Measurements from ENCODE around the gene RPS16. TPM values are rescaled to one million over a fixed set of nuclear protein-coding genes. Genes with fewer than 3 reads are reported as not detected.

RPS16 gene
- total and polyA plus RNA-seq, 2 of the 13 experiments (the other 11 are each of a cell fraction or from before 2014, with no cell fraction given), result 488 to 2,583 TPM

DNA sequence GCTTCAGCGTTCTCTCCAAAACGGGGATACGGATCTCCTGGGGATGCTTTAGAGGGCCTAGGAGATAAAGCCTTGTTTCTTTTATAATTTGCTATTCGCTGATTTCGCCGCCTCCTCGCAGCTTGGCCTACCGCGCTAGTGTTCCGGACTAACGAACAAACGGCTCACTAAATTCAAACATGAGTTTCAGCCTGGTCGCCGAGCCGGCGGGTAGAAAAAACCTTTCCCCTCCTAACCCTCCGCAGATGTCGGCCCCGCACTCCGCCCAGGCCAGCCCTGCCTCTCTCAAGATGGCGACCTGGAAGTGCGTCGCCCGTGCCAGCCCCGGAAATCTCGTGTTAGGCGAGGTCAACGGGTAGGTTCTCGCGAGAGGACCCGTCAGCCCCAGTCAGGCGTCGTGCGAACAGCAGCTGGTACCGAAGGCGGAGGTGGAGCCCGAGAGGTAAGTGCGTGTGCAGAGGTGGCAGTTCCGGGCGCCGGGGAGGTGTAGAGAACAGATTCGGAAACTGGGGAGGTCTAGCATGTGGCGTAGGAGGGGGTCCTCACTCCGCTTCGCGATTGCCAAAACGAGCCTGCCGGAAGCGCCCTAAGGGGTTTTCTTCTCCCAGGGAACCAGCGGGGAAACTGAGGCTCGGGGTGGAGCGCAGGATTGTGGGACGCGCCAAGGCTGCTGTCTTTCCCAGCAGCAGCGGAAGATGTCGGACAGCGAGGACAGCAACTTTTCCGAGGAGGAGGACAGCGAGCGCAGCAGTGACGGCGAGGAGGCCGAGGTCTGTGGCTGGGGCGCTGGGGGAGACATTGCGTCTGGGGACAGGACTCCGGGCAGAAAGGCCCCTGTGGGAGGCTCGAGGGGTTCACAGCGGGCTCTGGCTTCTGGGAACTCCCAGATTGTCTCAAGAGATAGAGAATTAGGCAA lies 9.7 kb upstream of the RPS16 start, which contains the start of gene SUPT5H (continued):
- TF ChIP-seq ZNF768 (CRISPR knock-in tag; IDR thresholded peaks at IDR 0.05) (peak; percentile 32; the same call in 1 of the 2 replicates), MTA1 (CRISPR knock-in tag; IDR thresholded peaks at IDR 0.05; ENCODE audit: borderline replicate concordance) (peak; percentile 46; the same call in 1 of the 2 replicates), KLF9 (CRISPR knock-in tag; IDR thresholded peaks at IDR 0.05; ENCODE audit: low read depth) (peak; percentile 40; the same call in 1 of the 2 replicates), SATB2 (CRISPR knock-in tag; IDR thresholded peaks at IDR 0.05) (0 out of 2 replicates have a peak, but pooled peaks have one; percentile 23), FOXM1 (CRISPR knock-in tag; IDR thresholded peaks at IDR 0.05) (no peak), CSRNP1 (CRISPR knock-in tag; IDR thresholded peaks at IDR 0.05) (no peak), ELF3 (CRISPR knock-in tag; IDR thresholded peaks at IDR 0.05) (peak; percentile 81), ZNF207 (IDR thresholded peaks at IDR 0.05; ENCODE audit: borderline replicate concordance) (no peak), HNRNPH1 (optimal IDR thresholded peaks at IDR 0.05; ENCODE audit: low read depth, low read length) (no peak), ATF7 (IDR thresholded peaks at IDR 0.05) (no peak), ATF7 (CRISPR knock-in tag; IDR thresholded peaks at IDR 0.05) (no peak; the same call in 1 of the 2 replicates), AHR (CRISPR knock-in tag; IDR thresholded peaks at IDR 0.05) (no peak), CERS6 (CRISPR knock-in tag; IDR thresholded peaks at IDR 0.05) (no peak), ZNF282 (IDR thresholded peaks at IDR 0.05; ENCODE audit: partially characterized antibody) (no peak)
- TF ChIP-seq, protein P1, sequence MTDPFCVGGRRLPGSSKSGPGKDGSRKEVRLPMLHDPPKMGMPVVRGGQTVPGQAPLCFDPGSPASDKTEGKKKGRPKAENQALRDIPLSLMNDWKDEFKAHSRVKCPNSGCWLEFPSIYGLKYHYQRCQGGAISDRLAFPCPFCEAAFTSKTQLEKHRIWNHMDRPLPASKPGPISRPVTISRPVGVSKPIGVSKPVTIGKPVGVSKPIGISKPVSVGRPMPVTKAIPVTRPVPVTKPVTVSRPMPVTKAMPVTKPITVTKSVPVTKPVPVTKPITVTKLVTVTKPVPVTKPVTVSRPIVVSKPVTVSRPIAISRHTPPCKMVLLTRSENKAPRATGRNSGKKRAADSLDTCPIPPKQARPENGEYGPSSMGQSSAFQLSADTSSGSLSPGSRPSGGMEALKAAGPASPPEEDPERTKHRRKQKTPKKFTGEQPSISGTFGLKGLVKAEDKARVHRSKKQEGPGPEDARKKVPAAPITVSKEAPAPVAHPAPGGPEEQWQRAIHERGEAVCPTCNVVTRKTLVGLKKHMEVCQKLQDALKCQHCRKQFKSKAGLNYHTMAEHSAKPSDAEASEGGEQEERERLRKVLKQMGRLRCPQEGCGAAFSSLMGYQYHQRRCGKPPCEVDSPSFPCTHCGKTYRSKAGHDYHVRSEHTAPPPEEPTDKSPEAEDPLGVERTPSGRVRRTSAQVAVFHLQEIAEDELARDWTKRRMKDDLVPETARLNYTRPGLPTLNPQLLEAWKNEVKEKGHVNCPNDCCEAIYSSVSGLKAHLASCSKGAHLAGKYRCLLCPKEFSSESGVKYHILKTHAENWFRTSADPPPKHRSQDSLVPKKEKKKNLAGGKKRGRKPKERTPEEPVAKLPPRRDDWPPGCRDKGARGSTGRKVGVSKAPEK (CRISPR knock-in tag; IDR thresholded peaks at IDR 0.05; ENCODE audit: borderline replicate concordance), result no peak
- TF ChIP-seq, protein P2, sequence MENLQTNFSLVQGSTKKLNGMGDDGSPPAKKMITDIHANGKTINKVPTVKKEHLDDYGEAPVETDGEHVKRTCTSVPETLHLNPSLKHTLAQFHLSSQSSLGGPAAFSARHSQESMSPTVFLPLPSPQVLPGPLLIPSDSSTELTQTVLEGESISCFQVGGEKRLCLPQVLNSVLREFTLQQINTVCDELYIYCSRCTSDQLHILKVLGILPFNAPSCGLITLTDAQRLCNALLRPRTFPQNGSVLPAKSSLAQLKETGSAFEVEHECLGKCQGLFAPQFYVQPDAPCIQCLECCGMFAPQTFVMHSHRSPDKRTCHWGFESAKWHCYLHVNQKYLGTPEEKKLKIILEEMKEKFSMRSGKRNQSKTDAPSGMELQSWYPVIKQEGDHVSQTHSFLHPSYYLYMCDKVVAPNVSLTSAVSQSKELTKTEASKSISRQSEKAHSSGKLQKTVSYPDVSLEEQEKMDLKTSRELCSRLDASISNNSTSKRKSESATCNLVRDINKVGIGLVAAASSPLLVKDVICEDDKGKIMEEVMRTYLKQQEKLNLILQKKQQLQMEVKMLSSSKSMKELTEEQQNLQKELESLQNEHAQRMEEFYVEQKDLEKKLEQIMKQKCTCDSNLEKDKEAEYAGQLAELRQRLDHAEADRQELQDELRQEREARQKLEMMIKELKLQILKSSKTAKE (CRISPR knock-in tag; IDR thresholded peaks at IDR 0.05; ENCODE audit: borderline replicate concordance), result peak; percentile 35; the same call in 1 of the 2 replicates
- TF ChIP-seq, protein P3, sequence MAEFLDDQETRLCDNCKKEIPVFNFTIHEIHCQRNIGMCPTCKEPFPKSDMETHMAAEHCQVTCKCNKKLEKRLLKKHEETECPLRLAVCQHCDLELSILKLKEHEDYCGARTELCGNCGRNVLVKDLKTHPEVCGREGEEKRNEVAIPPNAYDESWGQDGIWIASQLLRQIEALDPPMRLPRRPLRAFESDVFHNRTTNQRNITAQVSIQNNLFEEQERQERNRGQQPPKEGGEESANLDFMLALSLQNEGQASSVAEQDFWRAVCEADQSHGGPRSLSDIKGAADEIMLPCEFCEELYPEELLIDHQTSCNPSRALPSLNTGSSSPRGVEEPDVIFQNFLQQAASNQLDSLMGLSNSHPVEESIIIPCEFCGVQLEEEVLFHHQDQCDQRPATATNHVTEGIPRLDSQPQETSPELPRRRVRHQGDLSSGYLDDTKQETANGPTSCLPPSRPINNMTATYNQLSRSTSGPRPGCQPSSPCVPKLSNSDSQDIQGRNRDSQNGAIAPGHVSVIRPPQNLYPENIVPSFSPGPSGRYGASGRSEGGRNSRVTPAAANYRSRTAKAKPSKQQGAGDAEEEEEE (CRISPR knock-in tag; IDR thresholded peaks at IDR 0.05; ENCODE audit: borderline replicate concordance), result no peak

Data from HepG2 (cell line).